Stimulated activated CD8-positive, alpha-beta memory T cell treated with anti-CD3 and anti-CD28 coated beads, Interleukin-4, amount 100 ng/mL, for 4 hours (primary cell): ENCODE measurements around the gene P4HA1.

Experiments used
- DNase-seq, 2 donors: peaks; one replicate each; pipeline ENCODE4 v3.0.0-alpha.2; 2020; ENCODE audit warnings: low read depth in 2 of 2, low spot score in 1 of 2

P4HA1 gene

DNA sequence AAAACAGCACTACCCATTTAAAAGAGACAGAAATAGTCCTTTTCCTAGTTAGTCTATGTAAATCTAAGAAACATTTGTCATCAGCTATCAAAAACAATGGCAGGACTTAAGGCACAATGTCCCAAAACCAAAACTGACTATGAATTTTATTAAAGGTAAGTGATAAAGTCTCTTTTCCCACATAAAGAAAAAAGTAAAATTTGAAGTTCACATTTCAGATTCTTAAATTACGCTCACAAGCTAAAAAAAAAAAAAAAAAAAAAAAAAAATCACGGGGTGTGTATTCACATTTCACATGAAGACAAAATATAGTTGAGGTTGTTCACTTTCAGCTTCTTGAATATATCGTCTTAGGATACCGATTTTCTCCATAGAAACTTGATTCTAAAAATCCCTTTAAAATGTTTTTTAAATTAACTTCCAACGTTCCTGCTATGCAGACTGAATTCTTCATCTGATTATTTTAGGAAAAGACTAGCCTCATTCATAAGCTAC is 1.6 kb downstream of the P4HA1 start:
- no peak for DNase-seq

DNA sequence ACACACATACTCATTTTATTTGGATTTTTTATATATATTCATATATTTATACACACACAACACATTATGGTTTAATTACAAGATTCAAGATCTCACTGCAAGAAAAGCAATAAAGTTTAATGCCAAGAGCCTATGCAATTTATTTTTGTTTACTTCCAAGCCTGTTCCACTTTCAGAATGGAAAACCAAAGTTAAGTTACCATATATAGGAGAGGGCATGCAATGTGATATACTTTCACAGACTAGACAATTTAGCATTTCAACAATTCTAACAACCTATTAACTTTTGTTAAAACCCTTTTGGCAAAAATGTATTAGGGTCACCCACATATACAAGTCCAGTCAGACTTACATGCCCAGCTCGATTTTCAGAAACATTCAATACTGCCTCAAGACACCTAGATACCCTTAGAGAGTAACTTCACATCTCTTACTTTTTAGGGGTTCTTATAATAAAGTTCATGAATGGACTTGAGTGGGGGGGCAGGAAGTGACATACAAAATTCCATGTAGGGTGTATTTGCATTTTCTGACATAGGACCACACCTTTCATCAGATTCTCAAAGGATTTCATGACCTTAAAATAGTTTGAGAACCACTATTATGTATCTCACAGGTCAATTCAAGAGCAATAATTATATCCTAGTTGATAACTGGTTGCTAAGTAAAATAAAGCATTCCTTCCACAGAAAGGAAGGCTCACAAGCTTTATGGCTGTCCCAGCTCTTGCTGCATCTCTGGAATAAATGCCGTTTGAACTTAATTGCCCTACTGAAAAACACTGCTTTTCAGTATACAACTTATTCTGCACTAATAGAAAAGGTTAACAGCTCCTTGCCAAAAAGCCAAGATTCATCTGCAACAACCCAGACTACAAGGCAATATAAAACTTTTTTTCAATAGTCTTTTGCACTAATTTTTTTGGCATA is 2.5 kb downstream of the P4HA1 start:
- no peak for DNase-seq

DNA sequence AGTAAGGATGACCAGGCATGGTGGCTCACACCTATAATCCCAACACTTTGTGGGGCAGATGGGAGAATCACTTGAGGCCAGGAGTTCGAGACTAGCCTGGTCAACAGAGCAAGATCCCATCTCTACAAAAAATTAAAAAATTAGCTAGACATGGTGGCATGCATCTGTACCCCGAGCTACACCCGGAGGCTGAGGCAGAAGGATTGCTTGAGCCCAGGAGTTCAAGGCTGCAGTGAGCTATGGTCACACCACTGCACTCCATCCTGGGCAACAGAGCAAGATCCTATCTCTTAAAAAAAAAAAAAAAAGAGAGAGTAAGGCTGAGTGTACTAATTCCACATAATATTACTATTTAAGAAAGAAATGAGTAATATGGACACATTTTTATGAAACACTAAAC is 3.8 kb downstream of the P4HA1 start:
- DNase-seq: no peak

DNA sequence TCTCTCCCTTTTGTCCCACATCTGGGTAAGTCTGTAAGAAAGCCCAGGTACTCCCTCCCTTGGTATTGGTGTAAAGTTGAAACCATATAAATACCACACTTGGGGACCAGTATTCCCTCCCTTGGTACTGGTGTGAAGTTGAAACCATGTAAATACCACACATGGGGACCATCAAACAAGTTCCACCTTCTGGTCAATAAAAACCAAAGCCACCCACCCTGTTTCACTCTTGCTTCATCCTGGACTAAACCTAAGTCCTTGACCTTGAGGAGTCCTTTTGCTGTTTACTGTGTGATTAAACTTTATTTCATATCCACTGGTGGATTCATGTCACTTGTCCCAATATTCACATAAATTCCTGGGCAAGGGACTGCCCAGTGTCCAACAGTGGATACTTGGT is 8.4 kb downstream of the P4HA1 start:
- no peak for DNase-seq

DNA sequence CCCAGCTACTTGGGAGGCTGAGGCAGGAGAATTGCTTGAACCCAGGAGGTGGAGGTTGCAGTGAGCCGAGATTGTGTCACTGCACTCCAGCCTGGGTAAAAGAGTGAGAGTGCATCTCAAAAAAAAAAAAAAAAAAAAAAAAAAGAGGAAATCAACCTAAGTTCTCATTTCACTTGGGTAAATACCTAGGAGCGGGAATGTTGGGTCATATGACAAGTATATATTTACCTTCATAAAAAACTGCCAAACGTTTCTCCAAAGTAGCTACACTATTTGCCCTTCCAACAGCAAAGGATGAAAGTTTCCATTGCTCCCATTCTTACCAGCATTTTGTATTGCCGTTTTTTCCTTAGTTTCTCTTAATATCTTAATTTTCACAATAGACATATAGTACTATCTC is 9.8 kb downstream of the P4HA1 start:
- no peak for DNase-seq

DNA sequence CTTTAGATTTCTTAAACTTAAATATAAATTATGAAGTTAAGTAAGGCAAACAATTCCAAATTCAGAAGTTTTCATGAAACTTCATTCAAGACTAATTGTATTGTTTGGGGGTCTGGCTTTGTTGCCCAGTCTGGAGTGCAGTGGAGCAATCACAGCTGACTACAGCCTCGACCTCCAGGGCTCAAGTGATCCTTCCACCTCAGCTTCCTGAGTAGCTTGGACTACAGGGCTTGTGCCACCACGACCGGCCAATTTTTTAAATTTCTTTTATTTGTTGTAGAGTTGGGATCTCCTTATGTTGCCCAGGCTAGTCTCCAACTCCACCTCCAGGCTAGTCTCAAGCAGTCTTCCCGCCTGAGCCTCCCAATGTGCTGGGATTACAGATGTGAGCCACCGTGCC is 12.5 kb downstream of the P4HA1 start:
- no peak for DNase-seq

DNA sequence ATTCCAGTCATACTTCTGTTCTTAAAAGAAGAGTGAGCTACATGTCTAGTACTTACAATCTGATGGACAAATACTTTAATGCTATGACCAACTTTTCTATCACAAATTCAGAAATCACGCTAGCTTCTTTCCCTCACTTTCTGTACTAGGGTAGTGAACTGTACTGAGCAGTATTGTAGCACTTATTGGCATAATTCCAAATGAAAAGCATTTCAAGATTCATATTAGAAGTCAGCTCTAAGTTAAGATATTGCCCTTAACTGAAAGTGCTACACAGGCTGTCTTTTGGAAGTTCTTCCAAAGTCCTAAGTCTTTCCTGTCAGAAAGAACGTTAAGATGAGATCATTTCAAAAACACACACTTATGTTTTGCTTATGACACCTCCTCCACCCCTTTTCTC is 13.4 kb downstream of the P4HA1 start:
- DNase-seq: no peak

DNA sequence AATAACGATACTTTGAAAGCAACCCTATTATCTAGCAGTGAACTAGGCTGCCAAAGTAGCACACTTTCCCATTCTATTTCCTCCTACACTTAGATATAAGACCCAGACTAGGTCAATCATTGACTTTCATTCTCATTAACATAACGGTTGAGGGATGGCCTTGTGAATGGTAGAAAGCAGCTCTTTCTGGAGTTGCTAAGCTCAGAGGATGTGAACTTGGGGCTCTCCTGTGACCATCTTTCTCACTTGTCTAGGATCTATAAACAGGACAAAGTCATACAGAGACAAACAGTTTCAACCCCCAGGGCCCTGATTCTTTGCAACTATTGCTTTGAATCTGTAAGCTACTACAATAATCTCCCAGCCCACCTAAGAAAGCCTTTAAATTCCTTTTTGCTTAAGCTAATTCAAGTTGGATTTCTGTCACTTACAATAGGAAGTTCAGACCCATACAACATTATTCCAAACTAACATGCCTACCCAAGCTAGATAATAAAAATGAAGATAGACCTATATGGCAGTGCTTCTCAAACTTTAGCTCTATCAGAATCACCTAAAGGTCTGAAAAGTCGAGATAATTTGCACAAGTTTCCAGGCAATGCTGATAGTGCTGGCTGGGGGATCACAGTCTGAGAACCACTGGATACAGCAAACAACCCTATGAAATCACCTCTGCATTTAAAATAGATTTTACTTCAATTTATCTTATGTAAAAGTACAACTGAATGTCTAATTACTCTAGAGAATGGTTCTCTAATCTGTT is 16.7 kb downstream of the P4HA1 start:
- DNase-seq: no peak

DNA sequence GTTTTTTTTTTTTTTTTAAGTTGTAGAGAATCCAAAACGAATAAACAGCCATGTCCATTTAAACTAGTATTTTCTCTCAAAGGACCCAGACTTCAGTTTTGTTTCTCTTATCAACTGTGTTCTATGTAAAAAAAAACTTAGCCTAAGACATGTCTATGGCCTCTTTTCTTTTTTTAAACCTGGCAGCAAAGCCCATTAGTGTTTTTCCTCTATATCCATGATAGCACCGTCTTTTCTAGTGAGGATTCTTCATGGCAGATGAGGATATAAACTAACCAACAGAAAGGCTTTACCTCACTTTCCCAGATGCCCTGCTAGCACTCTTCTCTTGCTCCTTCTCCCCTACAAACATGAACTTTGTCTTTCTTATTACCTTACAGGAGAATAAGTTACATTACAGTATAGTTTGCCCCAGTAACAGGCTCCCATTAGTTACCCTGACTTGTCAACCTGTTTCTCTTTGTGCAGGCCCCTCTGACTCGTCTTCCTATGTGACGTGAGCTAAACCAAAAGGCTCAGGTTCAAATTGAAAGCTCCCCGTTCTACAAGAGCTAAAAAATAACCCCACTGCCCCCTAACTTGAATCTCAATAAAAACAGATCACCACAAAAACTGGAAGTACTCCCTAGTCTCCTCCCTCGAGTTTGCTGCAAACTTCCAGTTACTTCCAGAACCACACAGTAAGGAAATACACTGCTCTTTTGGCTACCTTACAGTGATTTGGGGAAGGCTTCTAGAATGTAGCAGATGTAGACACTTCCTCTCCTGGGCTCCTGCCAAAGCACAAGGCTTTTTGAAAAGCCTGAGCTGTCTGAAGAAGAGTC is 20.1 kb downstream of the P4HA1 start:
- no peak for DNase-seq

DNA sequence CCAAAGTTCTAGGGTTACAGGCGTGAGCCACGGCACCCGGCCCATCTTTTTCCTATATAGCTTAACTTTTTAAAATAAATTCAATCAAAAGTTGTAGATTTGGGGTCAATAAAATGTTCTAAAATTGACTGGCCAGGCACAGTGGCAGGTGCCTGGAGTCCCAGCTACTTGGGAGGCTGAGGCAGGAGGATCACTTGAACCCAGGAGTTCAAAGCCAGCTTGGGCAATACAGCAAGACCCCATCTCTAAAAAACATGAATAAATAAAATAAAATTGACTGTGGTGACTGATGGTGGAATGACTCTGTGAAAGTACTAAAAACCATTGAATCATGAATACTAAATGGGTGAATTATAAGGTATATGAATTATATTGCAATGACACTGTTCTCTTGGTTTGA is 20.8 kb downstream of the P4HA1 start:
- DNase-seq: no peak

DNA sequence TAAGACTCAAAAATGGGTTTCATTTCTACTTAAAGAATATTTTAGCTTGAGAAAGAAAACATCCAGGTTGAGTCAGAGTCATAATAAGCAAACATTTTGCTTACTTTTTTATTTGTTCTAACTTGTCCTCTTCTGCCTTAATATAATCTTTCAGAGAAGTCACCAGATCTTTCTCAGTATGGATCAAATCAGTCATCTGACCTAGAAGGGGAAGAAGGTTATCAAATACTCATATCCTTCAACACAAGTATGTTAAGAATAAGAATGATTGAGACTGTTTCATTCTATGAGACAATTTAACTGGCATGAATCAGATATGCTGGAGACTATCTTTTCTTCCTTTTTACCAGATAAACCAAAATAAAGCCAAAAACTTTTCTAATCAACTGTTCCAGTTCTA is 23.0 kb downstream of the P4HA1 start:
- no peak for DNase-seq

DNA sequence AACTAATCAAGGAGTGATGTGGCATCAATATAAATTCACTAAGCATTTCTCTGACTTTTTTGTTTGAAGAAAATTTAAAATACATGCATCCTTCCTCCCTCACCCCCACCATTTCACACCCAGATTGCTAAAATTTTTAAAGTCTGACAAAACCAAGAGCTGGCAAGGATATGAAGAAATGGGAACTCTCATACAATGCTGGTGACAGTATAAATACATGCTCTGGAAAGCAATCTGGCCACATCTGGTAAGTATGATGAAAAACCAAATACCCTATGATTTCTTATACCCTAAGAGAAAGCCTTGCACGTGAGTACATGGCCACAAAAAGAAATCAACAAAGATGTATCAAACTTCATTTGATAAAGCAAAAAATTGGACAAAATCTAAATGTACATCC is 31.2 kb downstream of the P4HA1 start:
- DNase-seq: no peak

DNA sequence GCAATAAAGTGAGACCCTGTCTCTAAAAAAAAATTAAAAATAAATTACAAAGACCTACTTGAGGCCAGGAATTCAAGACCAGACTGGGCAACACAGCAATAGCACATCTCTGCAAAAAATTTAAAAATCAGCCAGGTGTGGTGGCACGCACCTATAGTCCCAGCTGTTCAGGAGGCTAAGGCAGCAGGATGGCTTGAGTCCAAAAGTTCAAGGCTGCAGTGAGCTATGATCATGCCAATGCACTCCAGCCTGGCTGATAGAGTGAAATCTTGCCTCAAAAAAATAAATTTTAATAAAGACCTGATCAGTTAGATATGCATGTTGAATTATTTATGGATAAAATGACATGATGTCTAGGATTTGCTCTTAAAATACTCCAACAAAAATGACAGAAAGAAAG is 34.9 kb downstream of the P4HA1 start:
- DNase-seq: no peak

DNA sequence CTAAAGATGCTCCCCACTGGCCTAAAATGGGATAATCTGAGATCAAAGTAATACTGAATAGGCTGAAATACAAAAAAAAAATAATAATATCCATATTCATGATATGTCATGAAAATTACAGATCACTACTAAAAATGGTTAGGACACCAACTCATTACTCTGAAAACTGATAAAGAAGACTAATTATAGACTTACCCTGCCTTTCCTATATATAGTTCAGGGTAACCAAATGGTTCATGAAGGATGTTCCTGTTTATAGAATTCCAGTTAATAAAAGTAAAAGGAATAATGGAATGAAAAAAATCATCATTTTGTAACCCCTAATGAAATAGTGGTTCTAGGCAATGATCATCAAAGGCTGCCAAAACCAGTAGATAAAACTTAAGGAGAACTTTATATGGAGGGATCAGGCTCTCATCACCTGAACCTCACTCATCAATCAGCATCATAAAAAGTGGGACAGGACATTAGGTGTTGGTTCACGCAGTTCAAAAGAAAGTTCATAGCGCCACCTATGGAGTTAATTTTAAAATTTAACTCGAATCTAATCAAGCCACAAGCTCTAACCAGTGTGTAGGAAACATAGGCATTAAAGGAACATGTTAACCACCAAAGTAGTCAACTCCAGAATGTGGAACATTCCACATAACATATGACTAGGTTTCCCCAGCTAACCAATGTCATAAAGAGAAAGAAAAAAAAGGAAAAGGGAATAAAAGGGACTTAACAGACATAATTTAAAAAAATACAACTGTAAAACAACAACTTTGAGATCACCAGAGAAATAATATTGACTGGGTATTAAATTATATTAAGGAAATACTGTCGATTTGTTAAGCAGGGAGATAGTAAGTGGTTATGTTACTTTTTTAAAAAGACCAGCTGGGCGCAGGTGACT is 35.7 kb downstream of the P4HA1 start:
- DNase-seq: no peak

DNA sequence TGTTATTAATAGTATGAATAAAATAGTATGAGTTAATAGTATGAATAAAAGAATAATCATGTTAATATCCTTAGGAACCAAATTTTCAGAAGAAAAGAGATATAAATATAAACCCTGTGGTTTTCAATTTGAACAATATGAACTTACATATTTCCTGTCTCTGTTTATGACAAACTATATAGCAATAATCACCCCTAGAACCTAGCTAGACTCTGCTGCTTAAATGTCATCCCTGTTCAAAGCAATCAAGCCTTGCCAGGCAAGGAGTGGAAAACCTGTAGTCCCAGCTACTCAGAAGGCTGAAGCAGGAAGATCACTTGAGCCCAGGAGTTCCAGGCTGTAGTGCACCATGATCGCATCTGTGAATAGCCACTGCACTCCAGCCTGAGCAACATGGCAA is 36.5 kb downstream of the P4HA1 start:
- DNase-seq: no peak

DNA sequence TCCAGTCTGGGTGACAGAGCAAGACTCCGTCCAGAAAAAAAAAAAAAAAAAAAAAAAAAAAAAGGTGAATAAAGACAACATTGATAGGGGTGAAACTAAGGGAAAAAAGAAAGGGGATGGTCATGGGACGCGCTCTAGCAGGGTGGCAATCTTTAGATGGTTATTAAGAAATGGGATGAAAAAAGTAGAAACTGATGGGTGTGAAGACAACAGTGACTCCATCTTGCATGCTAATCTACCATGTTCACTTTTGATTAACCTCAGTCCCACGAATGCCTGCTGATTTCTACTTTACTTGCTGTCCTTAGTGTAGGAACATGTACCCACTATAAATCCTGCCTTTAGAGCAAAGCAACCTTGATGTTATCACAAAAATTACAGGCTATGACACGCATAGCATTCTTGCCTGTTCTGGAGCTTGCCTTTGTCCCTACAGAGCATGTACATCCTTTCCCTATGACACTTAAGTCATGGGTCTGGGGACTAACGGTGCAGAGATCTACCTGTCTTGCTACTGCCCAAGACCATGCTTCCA is 38.5 kb downstream of the P4HA1 start:
- no peak for DNase-seq

DNA sequence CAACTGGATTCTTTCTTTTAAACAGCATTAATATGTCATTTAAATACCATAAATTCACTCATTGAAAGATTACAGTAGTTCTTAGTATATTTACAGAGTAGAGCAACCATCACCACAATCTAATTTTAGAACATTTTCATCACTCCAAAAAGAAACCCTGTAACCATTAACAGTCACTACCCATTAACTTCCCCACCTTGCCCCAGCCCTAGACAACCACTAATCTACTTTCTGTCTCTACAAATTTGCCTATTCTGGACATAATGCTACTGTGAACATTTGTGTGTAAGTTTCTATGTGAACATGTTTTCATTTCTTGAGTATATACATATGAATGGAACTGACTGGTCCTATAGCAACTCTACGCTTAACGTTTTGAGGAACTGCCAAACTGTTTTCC is 42.4 kb downstream of the P4HA1 start:
- DNase-seq: no peak

DNA sequence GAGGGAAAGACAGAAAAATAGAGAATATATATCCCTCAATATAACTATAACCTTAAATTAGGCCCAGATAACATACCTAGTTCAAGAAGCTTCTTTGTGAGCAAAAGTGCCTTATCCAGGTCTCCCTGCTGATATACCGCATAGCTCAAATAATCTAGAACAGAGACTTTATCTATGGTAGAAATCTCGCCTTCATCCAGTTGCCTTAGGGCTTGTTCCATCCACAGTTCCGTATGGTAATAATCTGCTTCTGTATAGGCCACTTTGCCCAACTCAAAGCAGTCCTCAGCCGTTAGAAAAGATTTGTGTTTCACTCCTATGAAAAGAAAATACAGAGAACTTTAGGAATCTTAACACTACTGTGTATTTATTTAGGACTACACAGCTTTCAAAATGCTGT is 43.4 kb downstream of the P4HA1 start:
- no peak for DNase-seq

DNA sequence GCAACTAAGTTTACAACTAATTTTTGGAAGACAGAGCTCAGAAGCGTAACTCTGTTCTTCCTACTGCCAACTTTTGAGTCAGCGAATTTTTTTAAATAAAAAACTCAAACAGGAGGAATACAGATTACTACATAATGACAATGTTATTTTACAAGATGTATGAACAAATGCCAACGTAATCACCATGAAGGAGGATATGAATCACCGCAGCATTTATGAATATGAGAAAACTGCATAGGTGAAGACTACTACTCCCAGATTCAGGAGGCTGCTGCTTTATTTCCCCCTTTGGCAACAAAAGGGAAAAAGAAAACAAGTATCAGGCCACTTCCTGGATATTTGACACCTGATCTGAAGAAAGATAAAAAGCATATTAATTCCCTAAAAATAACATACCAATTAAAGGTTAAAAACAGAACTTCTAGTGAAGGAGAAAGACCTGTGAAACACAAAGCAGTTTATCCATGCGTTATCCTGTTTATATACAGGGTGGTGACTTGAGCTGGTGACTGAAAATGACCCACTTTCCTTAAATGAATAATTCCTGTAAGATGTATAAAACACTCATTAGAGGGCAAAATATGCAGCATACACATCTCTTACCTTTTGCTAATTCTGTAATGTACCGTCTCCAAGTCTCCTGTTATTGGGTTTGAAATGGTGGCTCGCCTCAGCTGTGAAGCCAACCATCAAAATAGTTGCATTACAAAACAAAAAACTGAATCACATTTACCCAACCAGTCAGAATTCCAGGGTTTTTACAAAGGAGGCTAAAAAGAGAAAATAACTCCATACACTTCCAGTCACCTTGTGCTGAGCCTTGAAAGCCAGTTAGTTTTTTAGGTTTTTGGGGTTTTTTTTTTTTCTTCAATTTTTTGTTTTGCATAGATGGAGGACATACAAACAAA is 52.0 kb downstream of the P4HA1 start:
- no peak for DNase-seq
